ENCODE results near the gene BICC1. TPM values are rescaled to one million over a fixed set of nuclear protein-coding genes. Genes with fewer than 3 reads are reported as not detected.

Gene BICC1
- total RNA-seq, 1 experiment from 2014 or later: not detected

DNA sequence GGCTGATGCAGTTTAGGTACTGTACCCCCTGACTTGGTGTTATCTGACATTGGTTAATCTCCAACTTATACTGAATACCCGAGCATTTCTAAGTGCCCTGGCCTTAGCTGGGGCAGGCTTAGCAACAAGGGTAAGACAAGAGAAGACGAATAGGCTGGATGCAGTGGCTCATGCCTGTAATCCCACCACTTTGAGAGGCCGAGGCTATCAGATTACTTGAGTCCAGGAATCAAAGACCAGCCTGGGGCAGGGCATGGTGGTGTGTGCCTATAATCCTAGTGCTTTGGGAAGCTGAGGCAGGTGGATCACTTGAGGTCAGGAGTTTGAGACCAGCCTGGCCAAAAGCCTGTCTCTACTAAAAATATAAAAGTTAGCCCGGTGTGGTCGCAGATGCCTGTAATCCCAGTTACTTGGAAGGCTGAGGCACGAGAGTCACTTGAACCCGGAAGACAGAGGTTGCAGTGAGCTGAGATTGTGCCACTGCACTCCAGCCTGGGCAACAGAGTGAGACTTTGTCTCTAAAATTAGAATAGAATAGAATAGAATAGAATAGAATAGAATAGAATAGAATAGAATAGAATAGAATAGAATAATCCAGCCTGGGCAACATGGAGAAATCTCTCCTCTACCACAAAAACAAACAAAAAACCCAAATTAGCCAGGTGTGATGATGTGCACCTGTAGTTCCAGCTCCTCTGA lies 108.9 kb downstream of the BICC1 start:
- H3K9me3 ChIP-seq (ENCODE audit: control insufficient read depth in 1 of 2, insufficient read depth in 1 of 2, low read depth in 1 of 2, low read length in 2 of 2): no peaks in the 10 kb centered on the region
- DNase-seq (ENCODE audit: low read depth, low spot score) (no peak), ATAC-seq (no peak)
- ChIA-PET CTCF (no interaction called here), POLR2A (no interaction called here), RAD21 (ENCODE audit: low non-redundant PET in 1 of 2, low total read pairs in 2 of 2, uncharacterized antibody in 2 of 2, unreplicated experiment in 2 of 2) (no interaction called here)
- H3K27ac ChIP-seq (ENCODE audit: low read depth, low read length): no peak overlapping the region
- no peaks in the 10 kb centered on the region for H3K27me3 ChIP-seq (ENCODE audit: insufficient read depth, low read length)
- no peaks in the 10 kb centered on the region for H3K36me3 ChIP-seq (ENCODE audit: control insufficient read depth in 1 of 2, insufficient read depth in 2 of 2, low read length in 2 of 2)
- no peaks in the 10 kb centered on the region for H3K4me1 ChIP-seq (ENCODE audit: control insufficient read depth in 1 of 2, insufficient read depth in 2 of 2, low read length in 2 of 2)
- H3K4me3 ChIP-seq (replicated peaks in 1 of 2; ENCODE audit: low read depth in 1 of 2, low read length in 2 of 2): no peak overlapping the region
- H3K9ac ChIP-seq (ENCODE audit: low read length): no peak overlapping the region
- H3K79me2 ChIP-seq (ENCODE audit: insufficient read depth, low read length): no peaks in the 10 kb centered on the region
- intact Hi-C loops (cut with micrococcal nuclease): no loop called here
- no peak overlapping the region for H2AFZ ChIP-seq (ENCODE audit: low read depth, low read length, poor library complexity, severe bottlenecking)
- no peak for TF ChIP-seq ZBTB33 (IDR thresholded peaks at IDR 0.05; ENCODE audit: extremely low read depth, insufficient replicate concordance, low read length)
- no peak for TF ChIP-seq TCF7L2 (IDR thresholded peaks at IDR 0.05; ENCODE audit: borderline replicate concordance, extremely low read depth, insufficient read depth, insufficient read length)
- TF ChIP-seq, protein P1, sequence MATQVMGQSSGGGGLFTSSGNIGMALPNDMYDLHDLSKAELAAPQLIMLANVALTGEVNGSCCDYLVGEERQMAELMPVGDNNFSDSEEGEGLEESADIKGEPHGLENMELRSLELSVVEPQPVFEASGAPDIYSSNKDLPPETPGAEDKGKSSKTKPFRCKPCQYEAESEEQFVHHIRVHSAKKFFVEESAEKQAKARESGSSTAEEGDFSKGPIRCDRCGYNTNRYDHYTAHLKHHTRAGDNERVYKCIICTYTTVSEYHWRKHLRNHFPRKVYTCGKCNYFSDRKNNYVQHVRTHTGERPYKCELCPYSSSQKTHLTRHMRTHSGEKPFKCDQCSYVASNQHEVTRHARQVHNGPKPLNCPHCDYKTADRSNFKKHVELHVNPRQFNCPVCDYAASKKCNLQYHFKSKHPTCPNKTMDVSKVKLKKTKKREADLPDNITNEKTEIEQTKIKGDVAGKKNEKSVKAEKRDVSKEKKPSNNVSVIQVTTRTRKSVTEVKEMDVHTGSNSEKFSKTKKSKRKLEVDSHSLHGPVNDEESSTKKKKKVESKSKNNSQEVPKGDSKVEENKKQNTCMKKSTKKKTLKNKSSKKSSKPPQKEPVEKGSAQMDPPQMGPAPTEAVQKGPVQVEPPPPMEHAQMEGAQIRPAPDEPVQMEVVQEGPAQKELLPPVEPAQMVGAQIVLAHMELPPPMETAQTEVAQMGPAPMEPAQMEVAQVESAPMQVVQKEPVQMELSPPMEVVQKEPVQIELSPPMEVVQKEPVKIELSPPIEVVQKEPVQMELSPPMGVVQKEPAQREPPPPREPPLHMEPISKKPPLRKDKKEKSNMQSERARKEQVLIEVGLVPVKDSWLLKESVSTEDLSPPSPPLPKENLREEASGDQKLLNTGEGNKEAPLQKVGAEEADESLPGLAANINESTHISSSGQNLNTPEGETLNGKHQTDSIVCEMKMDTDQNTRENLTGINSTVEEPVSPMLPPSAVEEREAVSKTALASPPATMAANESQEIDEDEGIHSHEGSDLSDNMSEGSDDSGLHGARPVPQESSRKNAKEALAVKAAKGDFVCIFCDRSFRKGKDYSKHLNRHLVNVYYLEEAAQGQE (IDR thresholded peaks at IDR 0.05; ENCODE audit: low read depth): no peak
- no peak for TF ChIP-seq ZNF274 (IDR thresholded peaks at IDR 0.05; ENCODE audit: low read depth, low read length)
- no peak for TF ChIP-seq JUND (IDR thresholded peaks at IDR 0.05)
- TF ChIP-seq ZFX (IDR thresholded peaks at IDR 0.05): no peak
- TF ChIP-seq, protein P2, sequence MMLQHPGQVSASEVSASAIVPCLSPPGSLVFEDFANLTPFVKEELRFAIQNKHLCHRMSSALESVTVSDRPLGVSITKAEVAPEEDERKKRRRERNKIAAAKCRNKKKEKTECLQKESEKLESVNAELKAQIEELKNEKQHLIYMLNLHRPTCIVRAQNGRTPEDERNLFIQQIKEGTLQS (IDR thresholded peaks at IDR 0.05): no peak
- no peak for TF ChIP-seq ELF1 (IDR thresholded peaks at IDR 0.05; ENCODE audit: borderline replicate concordance, low read depth)
- BruUV-seq (replicated peaks): no TSS peak
- H3K9me2 ChIP-seq (ENCODE audit: insufficient read depth): no peaks in the 10 kb centered on the region
- no peaks in the 10 kb centered on the region for H4K20me1 ChIP-seq (ENCODE audit: insufficient read depth)
- no peak overlapping the region for H3K4me2 ChIP-seq (ENCODE audit: low read length)
